Measurements from ENCODE around the gene MYL2. TPM values are rescaled to one million over a fixed set of nuclear protein-coding genes. Genes with fewer than 3 reads are reported as not detected.

Gene MYL2
- total RNA-seq, 1 donor from 2014 or later = not detected

DNA sequence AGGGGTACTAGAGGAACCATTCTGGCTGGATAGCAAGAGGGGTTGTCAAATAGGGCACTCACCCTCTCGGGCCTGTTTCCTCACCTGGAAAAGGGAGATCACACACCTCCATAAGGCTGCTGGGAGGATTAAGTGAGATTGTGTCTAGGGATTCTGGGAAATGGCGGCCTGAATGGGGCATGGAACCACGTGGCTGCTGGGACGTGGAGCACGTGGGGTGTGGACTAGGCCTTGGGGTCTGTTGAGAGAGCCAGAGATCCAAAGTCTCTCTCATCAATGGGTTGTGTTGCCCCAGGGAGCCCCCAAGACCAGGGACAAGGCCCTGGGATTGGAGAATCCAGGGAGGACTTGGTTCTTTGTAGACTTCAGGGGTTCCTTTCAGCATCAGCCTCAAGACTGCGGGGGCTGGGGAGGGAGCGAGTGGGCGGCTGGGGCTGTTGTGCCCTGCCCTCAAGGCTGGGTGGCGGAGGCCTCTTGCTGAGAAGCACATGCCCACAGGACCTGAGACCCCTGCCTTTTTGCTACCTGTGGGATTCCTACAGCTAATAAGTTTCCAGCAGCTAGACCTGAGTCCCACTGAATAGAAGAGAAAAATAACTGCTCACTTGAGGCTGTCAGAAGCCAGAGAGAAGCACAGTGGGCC is 3.4 kb upstream of the MYL2 start:
- Mint-ChIP-seq H3K27ac (no peak overlapping the region), H3K4me1 (ENCODE audit: low read depth) (no peaks in the 10 kb centered on the region), H3K27me3 (ENCODE audit: low read depth) (peaks cover 3% of the 10 kb centered on the region), H3K9me3 (no peaks in the 10 kb centered on the region), H3K4me3 (ENCODE audit: low read depth) (no peak overlapping the region), H3K36me3 (ENCODE audit: low read depth) (no peaks in the 10 kb centered on the region)
- intact Hi-C loops (cut with micrococcal nuclease) = no loop called here
- DNase-seq (ENCODE audit: low spot score) = no peak

- H3K4me1 Mint-ChIP-seq (ENCODE audit: low read depth) = no peaks in the 10 kb centered on the region
- H3K27ac Mint-ChIP-seq = no peak overlapping the region
- no peaks in the 10 kb centered on the region for H3K36me3 Mint-ChIP-seq (ENCODE audit: low read depth)
- intact Hi-C loops (cut with micrococcal nuclease) = no loop called here
- DNase-seq (ENCODE audit: low spot score) = no peak
- H3K4me3 Mint-ChIP-seq (ENCODE audit: low read depth) = no peak overlapping the region
- H3K9me3 Mint-ChIP-seq = no peaks in the 10 kb centered on the region
- H3K27me3 Mint-ChIP-seq (ENCODE audit: low read depth) = peaks cover 3% of the 10 kb centered on the region
Observed at GRCh38 chr12:110923192-110923591, 2.8 kb upstream of the MYL2 start.

DNA sequence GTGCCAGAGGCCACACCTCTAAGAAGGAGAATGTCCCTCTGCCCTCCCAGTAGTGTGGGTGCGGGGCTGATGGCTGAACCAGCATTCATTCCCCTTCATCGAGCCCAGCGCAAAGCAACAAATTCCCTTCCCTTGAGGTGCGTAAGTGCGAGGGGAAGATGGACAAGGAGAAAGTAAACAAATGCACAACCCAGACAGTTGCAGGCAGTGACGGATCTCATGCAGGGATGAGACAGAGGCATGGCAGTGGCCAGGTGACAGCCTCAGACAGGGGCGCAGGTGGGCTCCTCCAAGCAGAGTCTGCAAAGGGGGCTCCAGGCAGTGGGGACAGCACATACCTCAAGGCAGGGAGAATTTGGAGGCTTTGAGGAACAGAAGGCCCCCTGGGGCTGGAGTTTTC is 2.3 kb upstream of the MYL2 start:
- intact Hi-C loops (cut with micrococcal nuclease) = no loop called here
- no peaks in the 10 kb centered on the region for H3K9me3 Mint-ChIP-seq
- H3K27me3 Mint-ChIP-seq (ENCODE audit: low read depth) = peaks cover 3% of the 10 kb centered on the region
- no peaks in the 10 kb centered on the region for H3K36me3 Mint-ChIP-seq (ENCODE audit: low read depth)
- H3K27ac Mint-ChIP-seq = no peak overlapping the region
- no peaks in the 10 kb centered on the region for H3K4me1 Mint-ChIP-seq (ENCODE audit: low read depth)
- H3K4me3 Mint-ChIP-seq (ENCODE audit: low read depth) = no peak overlapping the region
- DNase-seq (ENCODE audit: low spot score) = no peak

- H3K27me3 Mint-ChIP-seq (ENCODE audit: low read depth) = peaks cover 5% of the 10 kb centered on the region
- no peaks in the 10 kb centered on the region for H3K9me3 Mint-ChIP-seq
- no peak overlapping the region for H3K27ac Mint-ChIP-seq
- intact Hi-C loops (cut with micrococcal nuclease) = no loop called here
- no peaks in the 10 kb centered on the region for H3K4me1 Mint-ChIP-seq (ENCODE audit: low read depth)
- no peaks in the 10 kb centered on the region for H3K36me3 Mint-ChIP-seq (ENCODE audit: low read depth)
- no peak for DNase-seq (ENCODE audit: low spot score)
- H3K4me3 Mint-ChIP-seq (ENCODE audit: low read depth) = no peak overlapping the region
Observed at GRCh38 chr12:110921262-110921661, 883 bp upstream of the MYL2 start.

GRCh38 chr12:110919720-110920119 is 659 bp downstream of the MYL2 start:
- Mint-ChIP-seq H3K4me3 (ENCODE audit: low read depth) (no peak overlapping the region), H3K4me1 (ENCODE audit: low read depth) (no peaks in the 10 kb centered on the region), H3K27ac (no peak overlapping the region), H3K27me3 (ENCODE audit: low read depth) (peaks cover 3% of the 10 kb centered on the region), H3K36me3 (ENCODE audit: low read depth) (no peaks in the 10 kb centered on the region), H3K9me3 (no peaks in the 10 kb centered on the region)
- intact Hi-C loops (cut with micrococcal nuclease) = no loop called here
- no peak for DNase-seq (ENCODE audit: low spot score)

DNA sequence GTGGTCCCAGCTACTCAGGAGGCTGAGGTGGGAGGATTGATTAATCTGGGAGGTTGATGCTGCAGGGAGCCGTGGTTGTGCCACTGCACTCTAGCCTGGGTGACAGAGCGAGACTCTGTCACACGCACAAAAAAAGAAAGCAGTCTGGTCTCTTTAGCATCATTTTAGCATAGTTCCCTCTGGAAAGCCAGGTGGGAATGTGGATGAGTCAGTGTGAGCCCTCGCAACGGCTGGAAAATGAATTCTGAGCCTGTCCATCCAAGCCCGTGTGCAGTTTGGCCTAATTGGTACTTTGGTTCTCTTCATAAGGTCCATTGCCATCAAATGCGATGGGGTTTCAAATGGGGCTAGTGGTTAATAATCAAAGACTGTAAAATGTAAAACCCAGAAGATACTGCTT is 2.4 kb downstream of the MYL2 start:
- intact Hi-C loops (cut with micrococcal nuclease) = no loop called here

DNA sequence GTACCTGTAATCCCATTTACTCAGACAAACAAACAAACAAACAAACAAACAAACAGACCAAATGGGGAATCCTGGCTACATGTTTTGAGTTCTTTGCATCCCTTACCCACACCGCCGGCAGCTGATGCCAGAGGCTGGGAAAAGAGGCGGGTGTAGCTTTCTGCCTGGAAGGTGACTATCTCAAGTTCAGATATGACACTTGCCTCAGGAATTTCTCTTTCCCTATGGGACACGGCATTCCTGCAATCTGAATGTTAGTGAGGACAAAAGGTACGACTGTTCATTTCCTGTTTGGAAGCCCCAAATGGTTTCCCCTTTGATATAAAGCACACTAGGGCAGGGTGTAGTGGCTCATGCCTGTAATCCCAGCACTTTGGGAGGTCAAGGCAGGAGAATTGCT is 2.9 kb downstream of the MYL2 start:
- DNase-seq (ENCODE audit: low spot score) = no peak
- Mint-ChIP-seq H3K36me3 (ENCODE audit: low read depth) (no peaks in the 10 kb centered on the region), H3K27me3 (ENCODE audit: low read depth) (peaks cover 3% of the 10 kb centered on the region), H3K9me3 (no peaks in the 10 kb centered on the region), H3K27ac (no peak overlapping the region), H3K4me1 (ENCODE audit: low read depth) (no peaks in the 10 kb centered on the region), H3K4me3 (ENCODE audit: low read depth) (no peak overlapping the region)
- intact Hi-C loops (cut with micrococcal nuclease) = no loop called here

More for the DNA sequence above, 2.4 kb downstream of the MYL2 start:
- DNase-seq (ENCODE audit: low spot score) = no peak
- Mint-ChIP-seq H3K4me3 (ENCODE audit: low read depth) (no peak overlapping the region), H3K36me3 (ENCODE audit: low read depth) (no peaks in the 10 kb centered on the region), H3K4me1 (ENCODE audit: low read depth) (no peaks in the 10 kb centered on the region), H3K27ac (no peak overlapping the region), H3K9me3 (no peaks in the 10 kb centered on the region), H3K27me3 (ENCODE audit: low read depth) (peaks cover 3% of the 10 kb centered on the region)

DNA sequence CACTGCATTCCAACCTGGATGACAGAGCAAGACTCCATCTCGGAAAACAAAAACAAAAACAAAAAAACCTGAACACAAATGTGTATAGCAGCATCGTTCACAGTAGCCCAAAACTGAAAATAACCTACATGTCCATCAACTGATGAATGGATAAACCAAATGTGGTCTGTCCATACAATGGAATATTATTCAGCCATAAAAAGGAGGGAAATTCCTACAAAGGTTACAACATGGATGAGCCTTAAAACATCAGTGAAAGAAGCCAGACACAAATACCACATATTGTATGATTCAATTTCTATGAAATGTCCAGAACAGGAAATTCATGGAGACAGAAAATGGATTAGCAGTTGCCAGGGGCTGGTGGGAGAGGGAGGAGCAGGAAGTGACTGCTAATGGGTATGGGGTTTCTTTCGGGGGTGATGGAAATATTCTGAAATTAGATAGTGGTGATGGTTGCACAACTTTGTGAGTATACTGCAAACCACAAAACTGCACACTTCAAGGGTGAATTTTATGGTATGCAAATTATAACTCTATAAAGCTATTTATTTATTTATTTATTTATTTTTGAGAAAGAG is 4.0 kb downstream of the MYL2 start:
- H3K9me3 Mint-ChIP-seq = no peaks in the 10 kb centered on the region
- no peak for DNase-seq (ENCODE audit: low spot score)
- intact Hi-C loops (cut with micrococcal nuclease) = no loop called here
- H3K27me3 Mint-ChIP-seq (ENCODE audit: low read depth) = peaks cover 3% of the 10 kb centered on the region
- no peak overlapping the region for H3K4me3 Mint-ChIP-seq (ENCODE audit: low read depth)
- no peaks in the 10 kb centered on the region for H3K4me1 Mint-ChIP-seq (ENCODE audit: low read depth)
- no peaks in the 10 kb centered on the region for H3K36me3 Mint-ChIP-seq (ENCODE audit: low read depth)
- H3K27ac Mint-ChIP-seq = no peak overlapping the region

GRCh38 chr12:110913119-110914056 is 7.0 kb downstream of the MYL2 start:
- no peaks in the 10 kb centered on the region for H3K4me1 Mint-ChIP-seq (ENCODE audit: low read depth)
- intact Hi-C loops (cut with micrococcal nuclease) = no loop called here

DNA sequence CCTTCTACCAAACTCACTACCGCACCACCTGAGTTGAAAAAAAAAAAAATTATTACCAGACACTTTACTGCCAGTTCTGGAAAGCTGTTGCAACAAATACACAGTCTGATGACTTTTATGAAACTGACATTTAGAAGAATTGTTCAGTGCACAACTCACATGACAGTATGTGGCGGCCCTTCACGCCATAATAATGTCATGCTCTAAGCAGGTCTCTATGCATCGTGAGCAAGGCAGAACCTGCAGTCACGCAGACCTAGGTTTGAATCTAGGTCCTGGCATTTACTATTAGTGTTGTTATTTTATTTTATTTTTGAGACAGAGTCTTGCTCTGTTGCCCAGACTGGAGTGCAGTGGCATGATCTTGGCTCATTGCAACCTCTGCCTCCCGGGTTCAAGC is 8.1 kb downstream of the MYL2 start:
- no peak for DNase-seq (ENCODE audit: low spot score)
- no peaks in the 10 kb centered on the region for H3K4me1 Mint-ChIP-seq (ENCODE audit: low read depth)
- intact Hi-C loops (cut with micrococcal nuclease) = no loop called here
- no peaks in the 10 kb centered on the region for H3K9me3 Mint-ChIP-seq
- no peak overlapping the region for H3K27ac Mint-ChIP-seq
- peaks cover 3% of the 10 kb centered on the region for H3K27me3 Mint-ChIP-seq (ENCODE audit: low read depth)
- no peaks in the 10 kb centered on the region for H3K36me3 Mint-ChIP-seq (ENCODE audit: low read depth)
- H3K4me3 Mint-ChIP-seq (ENCODE audit: low read depth) = no peak overlapping the region

More at GRCh38 chr12:110913119-110914056, 7.0 kb downstream of the MYL2 start:
- H3K27ac Mint-ChIP-seq = no peak overlapping the region
- peaks cover 3% of the 10 kb centered on the region for H3K27me3 Mint-ChIP-seq (ENCODE audit: low read depth)
- H3K4me3 Mint-ChIP-seq (ENCODE audit: low read depth) = no peak overlapping the region
- H3K36me3 Mint-ChIP-seq (ENCODE audit: low read depth) = no peaks in the 10 kb centered on the region
- no peak for DNase-seq (ENCODE audit: low spot score)
- H3K9me3 Mint-ChIP-seq = no peaks in the 10 kb centered on the region

GRCh38 chr12:110908377-110909152 is 11.8 kb downstream of the MYL2 start:
- H3K27me3 Mint-ChIP-seq (ENCODE audit: low read depth) = no peaks in the 10 kb centered on the region
- H3K4me1 Mint-ChIP-seq (ENCODE audit: low read depth) = peaks cover 2% of the 10 kb centered on the region
- H3K36me3 Mint-ChIP-seq (ENCODE audit: low read depth) = no peaks in the 10 kb centered on the region
- no peaks in the 10 kb centered on the region for H3K9me3 Mint-ChIP-seq
- no peak for DNase-seq (ENCODE audit: low spot score)
- H3K27ac Mint-ChIP-seq = no peak overlapping the region
- intact Hi-C loops (cut with micrococcal nuclease) = no loop called here
- no peak overlapping the region for H3K4me3 Mint-ChIP-seq (ENCODE audit: low read depth)

- Mint-ChIP-seq H3K27ac (no peak overlapping the region), H3K4me1 (ENCODE audit: low read depth) (peaks cover 2% of the 10 kb centered on the region), H3K9me3 (no peaks in the 10 kb centered on the region), H3K4me3 (ENCODE audit: low read depth) (no peak overlapping the region), H3K27me3 (ENCODE audit: low read depth) (no peaks in the 10 kb centered on the region), H3K36me3 (ENCODE audit: low read depth) (no peaks in the 10 kb centered on the region)
- no peak for DNase-seq (ENCODE audit: low spot score)
- intact Hi-C loops (cut with micrococcal nuclease) = no loop called here
Observed at GRCh38 chr12:110907583-110907982, 12.8 kb downstream of the MYL2 start.

All from activated T-helper 2 cell treated with anti-CD3 and anti-CD28 coated beads, Interferon-gamma antibody, Interleukin-2, Interleukin-4, amounts not matched to agents 10 μg/mL and 5 μg/mL and 100 μg/mL, durations not matched to agents 14 hours and 24 hours and 36 hours (primary cell).